ENCODE measurements around the gene SH2D3C. TPM values are rescaled to one million over a fixed set of nuclear protein-coding genes. Genes with fewer than 3 reads are reported as not detected.

Gene SH2D3C
- total RNA-seq, 2 experiments from 2014 or later: 10.9 to 11.8 TPM

GRCh38 chr9:127755061-127756060 is 23.1 kb downstream of the SH2D3C start:
- TF ChIP-seq CTCF (IDR thresholded peaks at IDR 0.05): no peak
- Mint-ChIP-seq H3K4me1 (ENCODE audit: low read depth) (peaks cover 12% of the 10 kb centered on the region), H3K9me3 (no peaks in the 10 kb centered on the region), H3K4me3 (no peak overlapping the region), H3K36me3 (ENCODE audit: low read depth) (peaks cover 46% of the 10 kb centered on the region), H3K27ac (no peak overlapping the region), H3K27me3 (no peaks in the 10 kb centered on the region)
- intact Hi-C loops (cut with DNase I, micrococcal nuclease): no loop called here
- DNase-seq (no peak), ATAC-seq (ENCODE audit: poor library complexity) (no peak)
- Histone ChIP-seq H3K36me3 (ENCODE audit: insufficient read depth, low read length) (peaks cover 70% of the 10 kb centered on the region), H3K27me3 (ENCODE audit: control insufficient read depth in 1 of 2, insufficient read depth in 2 of 2, low read length in 2 of 2) (no peaks in the 10 kb centered on the region), H3K4me1 (ENCODE audit: insufficient read depth, low read length) (peaks cover 9% of the 10 kb centered on the region), H3K27ac (ENCODE audit: low read depth in 1 of 2, low read length in 2 of 2) (no peak overlapping the region), H3K9me3 (ENCODE audit: control insufficient read depth in 1 of 2, insufficient read depth in 1 of 2, low read length in 2 of 2) (no peaks in the 10 kb centered on the region), H3K4me3 (ENCODE audit: low read length) (no peak overlapping the region)
- CTCF ChIA-PET: no interaction called here
- POLR2A ChIA-PET: no interaction called here

GRCh38 chr9:127754099-127755060 is 24.1 kb downstream of the SH2D3C start:
- Histone ChIP-seq H3K4me1 (ENCODE audit: insufficient read depth, low read length) (peaks cover 9% of the 10 kb centered on the region), H3K27me3 (ENCODE audit: control insufficient read depth in 1 of 2, insufficient read depth in 2 of 2, low read length in 2 of 2) (no peaks in the 10 kb centered on the region), H3K36me3 (ENCODE audit: insufficient read depth, low read length) (peaks cover 71% of the 10 kb centered on the region), H3K9me3 (ENCODE audit: control insufficient read depth in 1 of 2, insufficient read depth in 1 of 2, low read length in 2 of 2) (no peaks in the 10 kb centered on the region), H3K27ac (ENCODE audit: low read depth in 1 of 2, low read length in 2 of 2) (no peak overlapping the region), H3K4me3 (ENCODE audit: low read length) (no peak overlapping the region)
- ATAC-seq (ENCODE audit: poor library complexity) (no peak), DNase-seq (no peak)
- H3K36me3 Mint-ChIP-seq (ENCODE audit: low read depth): peaks cover 48% of the 10 kb centered on the region
- H3K27ac Mint-ChIP-seq: no peak overlapping the region
- H3K27me3 Mint-ChIP-seq: no peaks in the 10 kb centered on the region
- ChIA-PET POLR2A (no interaction called here), CTCF (no interaction called here)
- H3K4me1 Mint-ChIP-seq (ENCODE audit: low read depth): peaks cover 13% of the 10 kb centered on the region
- no peak overlapping the region for H3K4me3 Mint-ChIP-seq
- H3K9me3 Mint-ChIP-seq: no peaks in the 10 kb centered on the region
- no peak for TF ChIP-seq CTCF (IDR thresholded peaks at IDR 0.05)
- intact Hi-C loops (cut with DNase I, micrococcal nuclease): no loop called here

- no peak for TF ChIP-seq CTCF (IDR thresholded peaks at IDR 0.05)
- Mint-ChIP-seq H3K27ac (no peak overlapping the region), H3K9me3 (no peaks in the 10 kb centered on the region), H3K27me3 (no peaks in the 10 kb centered on the region), H3K4me1 (ENCODE audit: low read depth) (peaks cover 10% of the 10 kb centered on the region), H3K36me3 (ENCODE audit: low read depth) (peaks cover 47% of the 10 kb centered on the region), H3K4me3 (no peak overlapping the region)
- no peak overlapping the region for H3K4me3 ChIP-seq (ENCODE audit: low read length)
- ChIA-PET POLR2A (no interaction called here), CTCF (no interaction called here)
- DNase-seq: no peak
- intact Hi-C loops (cut with DNase I, micrococcal nuclease): no loop called here
- ATAC-seq (ENCODE audit: poor library complexity): no peak
- H3K4me1 ChIP-seq (ENCODE audit: insufficient read depth, low read length): peaks cover 8% of the 10 kb centered on the region
- H3K9me3 ChIP-seq (ENCODE audit: control insufficient read depth in 1 of 2, insufficient read depth in 1 of 2, low read length in 2 of 2): no peaks in the 10 kb centered on the region
- H3K27me3 ChIP-seq (ENCODE audit: control insufficient read depth in 1 of 2, insufficient read depth in 2 of 2, low read length in 2 of 2): no peaks in the 10 kb centered on the region
- peaks cover 73% of the 10 kb centered on the region for H3K36me3 ChIP-seq (ENCODE audit: insufficient read depth, low read length)
- H3K27ac ChIP-seq (ENCODE audit: low read depth in 1 of 2, low read length in 2 of 2): no peak overlapping the region
These were observed 24.8 kb downstream of the SH2D3C start for GRCh38 chr9:127753622-127754021.

All from CD4-positive, alpha-beta T cell (primary cell).